IMR-90 (cell line): ENCODE results near the gene FAM53B. TPM values are rescaled to one million over a fixed set of nuclear protein-coding genes. Genes with fewer than 3 reads are reported as not detected.

Source experiments
- ATAC-seq: fragments of 200-7000 bp; cut with Tn5 transposase; 2 replicates; pipeline ENCODE4 v1.9.1; 2020; ENCODE audit warnings: low read depth, mild to moderate bottlenecking, moderate library complexity
- BruUV-seq: library from RNA; stranded (reverse); fragments of 400-500 nt; replicated peaks from 2 replicates; lab custom pipeline; 2021; lab: Mats Ljungman, UMichigan
- CTCF ChIA-PET: fragments of 300-600 bp; formaldehyde crosslinking; extraction: SDS; loops from one replicate; lab custom pipeline; 2021; ENCODE audit warnings: antibody characterized with exemption; lab: Yijun Ruan, JAX
- POLR2A ChIA-PET: fragments of 300-600 bp; sonication (Branson Sonifier 250); formaldehyde crosslinking; loops from one replicate; lab custom pipeline; 2022; ENCODE audit warnings: antibody characterized with exemption; ENCODE audit not compliant: unreplicated experiment; lab: Charles Lee
- DNase-seq: peaks from one replicate; pipeline ENCODE4 v3.0.0; 2013
- H2AFZ ChIP-seq: replicated peaks from 2 replicates; pipeline ENCODE3; 2013; ENCODE audit warnings: low read length, mild to moderate bottlenecking; ENCODE audit not compliant: poor library complexity
- H2AK5ac ChIP-seq: 2 replicates; pipeline ENCODE4 v1.6.1; 2013; ENCODE audit warnings: low read depth, low read length, inconsistent platforms
- H2AK9ac ChIP-seq: replicated peaks from 2 replicates; pipeline ENCODE3; 2013; ENCODE audit warnings: mild to moderate bottlenecking, low read depth, low read length, moderate library complexity; ENCODE audit not compliant: poor library complexity
- H2BK120ac ChIP-seq: 2 replicates; pipeline ENCODE4 v1.6.1; 2013; ENCODE audit warnings: low read depth, low read length, inconsistent platforms
- H2BK15ac ChIP-seq: 3 replicates; pipeline ENCODE4 v1.6.1; 2013; ENCODE audit warnings: low read depth, low read length, inconsistent platforms
- H2BK20ac ChIP-seq: 2 replicates; pipeline ENCODE4 v1.6.1; 2013; ENCODE audit warnings: low read depth, mild to moderate bottlenecking, inconsistent platforms, low read length, moderate library complexity
- H2BK5ac ChIP-seq: 2 replicates; pipeline ENCODE4 v1.6.1; 2013; ENCODE audit warnings: mild to moderate bottlenecking, low read depth, low read length, inconsistent platforms; ENCODE audit not compliant: poor library complexity, severe bottlenecking
- H3K14ac ChIP-seq: replicated peaks from 2 replicates; pipeline ENCODE4 v1.6.1; 2013; ENCODE audit warnings: low read depth, low read length, inconsistent platforms
- H3K18ac ChIP-seq: 2 replicates; pipeline ENCODE4 v1.6.1; 2013; ENCODE audit warnings: low read depth, low read length, control low read depth
- H3K23ac ChIP-seq: 2 replicates; pipeline ENCODE4 v1.6.1; 2013; ENCODE audit warnings: low read depth, low read length, inconsistent platforms
- H3K27ac ChIP-seq: 2 replicates; pipeline ENCODE4 v1.5.1; 2013; ENCODE audit warnings: mild to moderate bottlenecking, control low read depth, low read length; ENCODE audit not compliant: insufficient read depth
- H3K27me3 ChIP-seq: 2 replicates; pipeline ENCODE4 v1.6.1; 2013; ENCODE audit warnings: low read length; ENCODE audit not compliant: control insufficient read depth, insufficient read depth
- H3K36me3 ChIP-seq: 2 replicates; pipeline ENCODE4 v1.6.1; 2013; ENCODE audit warnings: low read length, mixed read lengths; ENCODE audit not compliant: control insufficient read depth, insufficient read depth
- H3K4ac ChIP-seq: 2 replicates; pipeline ENCODE4 v1.6.1; 2013; ENCODE audit warnings: low read depth, low read length, inconsistent platforms
- H3K4me1 ChIP-seq: 2 replicates; pipeline ENCODE4 v1.6.1; 2013; ENCODE audit warnings: low read length, mixed read lengths; ENCODE audit not compliant: control insufficient read depth, insufficient read depth
- H3K4me2 ChIP-seq: 2 replicates; pipeline ENCODE4 v1.6.1; 2013; ENCODE audit warnings: low read depth, mild to moderate bottlenecking, control low read depth, low read length, moderate library complexity
- H3K4me3 ChIP-seq: 2 replicates; pipeline ENCODE4 v1.5.1; 2013; ENCODE audit warnings: low read depth, mild to moderate bottlenecking, control low read depth, low read length, moderate library complexity; ENCODE audit not compliant: insufficient read depth
- H3K56ac ChIP-seq: 2 replicates; pipeline ENCODE4 v1.6.1; 2013; ENCODE audit warnings: low read length, inconsistent platforms; ENCODE audit not compliant: insufficient read depth; ENCODE audit errors: extremely low read depth
- H3K79me1 ChIP-seq, 2 experiments: 2 replicates each; pipeline ENCODE4 v1.6.1; 2013; ENCODE audit warnings: low read length in 2 of 2, inconsistent platforms in 1 of 2, low read depth in 1 of 2
- H3K9ac ChIP-seq: 2 replicates; pipeline ENCODE4 v1.6.1; 2013; ENCODE audit warnings: low read depth, low read length, control low read depth
- H3K9me1 ChIP-seq: 2 replicates; pipeline ENCODE4 v1.6.1; 2013; ENCODE audit warnings: low read length, inconsistent platforms; ENCODE audit not compliant: insufficient read depth
- H3K9me3 ChIP-seq: 2 replicates; pipeline ENCODE4 v1.6.1; 2013; ENCODE audit warnings: low read length; ENCODE audit not compliant: control insufficient read depth, insufficient read depth
- H4K20me1 ChIP-seq: 2 replicates; pipeline ENCODE4 v1.6.1; 2013; ENCODE audit warnings: low read length, inconsistent platforms; ENCODE audit not compliant: insufficient read depth
- H4K5ac ChIP-seq: 2 replicates; pipeline ENCODE4 v1.6.1; 2013; ENCODE audit warnings: mild to moderate bottlenecking, low read depth, low read length, control low read depth
- H4K8ac ChIP-seq, 2 experiments: 2 replicates each; pipeline ENCODE4 v1.6.1; 2013; ENCODE audit warnings: low read depth in 2 of 2, low read length in 2 of 2, control low read depth in 1 of 2, inconsistent platforms in 1 of 2
- H4K91ac ChIP-seq: 2 replicates; pipeline ENCODE4 v1.6.1; 2013; ENCODE audit warnings: low read depth, low read length, inconsistent platforms; ENCODE audit not compliant: insufficient read depth
- CEBPB ChIP-seq: IDR thresholded peaks from 2 replicates; pipeline ENCODE4 v1.6.1; 2012; ENCODE audit warnings: low read depth, low read length, improper control_type of control experiment
- MAFK ChIP-seq: IDR thresholded peaks from 2 replicates; pipeline ENCODE4 v1.6.1; 2012; ENCODE audit warnings: low read depth, low read length, improper control_type of control experiment
- RCOR1 ChIP-seq: IDR thresholded peaks from 2 replicates; pipeline ENCODE4 v1.6.1; 2012; ENCODE audit warnings: mild to moderate bottlenecking, low read length, improper control_type of control experiment; ENCODE audit not compliant: insufficient replicate concordance
- WGBS, 2 experiments: methylation state at CpG; one replicate each; pipeline versions ENCODE4 v1.1.5 to v1.1.7; 2013; ENCODE audit warnings: missing lambda C conversion rate in 2 of 2; ENCODE audit not compliant: insufficient read length in 1 of 2; ENCODE audit errors: extremely low coverage in 2 of 2; 5-methylcytosine and 5-hydroxymethylcytosine counted together
- dilution Hi-C: fragments of 300-500 bp; cut with HindIII; formaldehyde crosslinking; loops from one replicate; pipeline ENCODE4 v1.14.3; 2018; ENCODE audit warnings: low sequenced_read_pairs; ENCODE audit not compliant: unreplicated experiment
- in situ Hi-C: fragments of 300-500 bp; cut with MboI; formaldehyde crosslinking; loops from 3 replicates; pipeline ENCODE4 v1.14.3; 2019; ENCODE audit warnings: low sequenced_read_pairs, inconsistent platforms, mixed read lengths
- intact Hi-C: fragments of 100-400 bp; cut with micrococcal nuclease; formaldehyde crosslinking; loops from 2 replicates; pipeline ENCODE4 v1.10.0; 2022
- polyA plus RNA-seq, 3 experiments: library from polyadenylated mRNA; depleted of rRNA; stranded (reverse); fragments of >200 nt; gene quantifications; 2 replicates each; pipeline ENCODE4 v1.2.3, GENCODE V29; 2012; ENCODE audit warnings: low replicate concordance in 1 of 3
- total RNA-seq: library from RNA; depleted of rRNA; stranded (reverse); fragments of >200 nt; gene quantifications from 2 replicates; pipeline ENCODE4 v1.2.3, GENCODE V29; 2012
- TF ChIP-seq, protein P1 (sequence below): conservative IDR thresholded peaks from 2 replicates; pipeline ENCODE4 v1.5.1; 2012; ENCODE audit warnings: mild to moderate bottlenecking, low read depth, low read length, improper control_type of control experiment
- TF ChIP-seq, protein P2 (sequence below): fragments of 150-350 bp; IDR thresholded peaks from 2 replicates; pipeline ENCODE4 v1.6.1; 2017; ENCODE audit warnings: mild to moderate bottlenecking, antibody characterized with exemption, low read length, low read depth

The FAM53B gene
- total and polyA plus RNA-seq, 2 of the 4 experiments (the other 2 are of a cell fraction), result 3.8 to 5.7 TPM

DNA sequence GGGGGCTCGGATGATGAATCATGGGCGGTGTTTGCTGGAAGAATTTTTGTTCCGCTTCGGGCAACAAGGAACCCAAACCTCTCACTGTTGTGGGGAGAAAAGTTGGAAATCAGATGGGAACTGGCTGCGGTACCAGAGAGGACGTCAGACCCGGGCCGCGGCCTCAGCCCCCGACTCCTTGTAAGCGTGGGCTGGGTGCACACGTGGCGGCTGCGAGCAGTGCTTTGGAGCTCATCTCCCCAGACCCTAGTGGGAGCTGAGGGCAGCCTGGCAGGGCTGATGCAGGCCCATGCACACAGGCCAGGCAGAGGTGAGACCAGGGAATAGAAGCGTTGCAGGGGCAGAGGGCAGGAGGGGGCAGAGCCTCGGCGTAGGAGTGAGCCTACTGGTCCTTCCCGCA lies 136.5 kb downstream of the FAM53B start:
- Histone ChIP-seq H3K18ac (no peak overlapping the region), H3K56ac (no peak overlapping the region), H4K5ac (no peak overlapping the region), H2BK120ac (no peak overlapping the region), H3K27ac (no peak overlapping the region), H2AK5ac (no peak overlapping the region), H4K91ac (no peak overlapping the region), H4K8ac (no peak overlapping the region), H3K9ac (no peak overlapping the region), H4K20me1 (no peaks in the 10 kb centered on the region; the same call in 1 of the 2 replicates), H2BK20ac (no peak overlapping the region), H3K27me3 (no peaks in the 10 kb centered on the region), H3K9me1 (no peaks in the 10 kb centered on the region), H2BK15ac (no peak overlapping the region), H3K23ac (no peak overlapping the region), H3K36me3 (no peaks in the 10 kb centered on the region), H3K79me1 (no peaks in the 10 kb centered on the region), H3K4me3 (no peak overlapping the region), H3K4ac (no peak overlapping the region), H2BK5ac (no peak overlapping the region), H2AFZ (no peak overlapping the region), H3K4me2 (no peak overlapping the region), H3K9me3 (no peaks in the 10 kb centered on the region), H2AK9ac (no peak overlapping the region), H3K4me1 (no peaks in the 10 kb centered on the region), H3K14ac (no peak overlapping the region)
- in situ Hi-C loops (no loop called here), dilution Hi-C loops (no loop called here), intact Hi-C loops (no loop called here)
- no TSS peak for BruUV-seq
- POLR2A ChIA-PET, result no interaction called here
- WGBS, 2 experiments, result 88% methylated on average over 11 of the region's 18 CpGs; no CpG with 5 or more reads in 1 of the 2 experiments
- DNase-seq (no peak), ATAC-seq (no peak)
- CTCF ChIA-PET, result no interaction called here
- TF ChIP-seq RCOR1 (no peak), MAFK (no peak), CEBPB (no peak)
- TF ChIP-seq, protein P1, sequence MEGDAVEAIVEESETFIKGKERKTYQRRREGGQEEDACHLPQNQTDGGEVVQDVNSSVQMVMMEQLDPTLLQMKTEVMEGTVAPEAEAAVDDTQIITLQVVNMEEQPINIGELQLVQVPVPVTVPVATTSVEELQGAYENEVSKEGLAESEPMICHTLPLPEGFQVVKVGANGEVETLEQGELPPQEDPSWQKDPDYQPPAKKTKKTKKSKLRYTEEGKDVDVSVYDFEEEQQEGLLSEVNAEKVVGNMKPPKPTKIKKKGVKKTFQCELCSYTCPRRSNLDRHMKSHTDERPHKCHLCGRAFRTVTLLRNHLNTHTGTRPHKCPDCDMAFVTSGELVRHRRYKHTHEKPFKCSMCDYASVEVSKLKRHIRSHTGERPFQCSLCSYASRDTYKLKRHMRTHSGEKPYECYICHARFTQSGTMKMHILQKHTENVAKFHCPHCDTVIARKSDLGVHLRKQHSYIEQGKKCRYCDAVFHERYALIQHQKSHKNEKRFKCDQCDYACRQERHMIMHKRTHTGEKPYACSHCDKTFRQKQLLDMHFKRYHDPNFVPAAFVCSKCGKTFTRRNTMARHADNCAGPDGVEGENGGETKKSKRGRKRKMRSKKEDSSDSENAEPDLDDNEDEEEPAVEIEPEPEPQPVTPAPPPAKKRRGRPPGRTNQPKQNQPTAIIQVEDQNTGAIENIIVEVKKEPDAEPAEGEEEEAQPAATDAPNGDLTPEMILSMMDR, result no peak
- TF ChIP-seq, protein P2, sequence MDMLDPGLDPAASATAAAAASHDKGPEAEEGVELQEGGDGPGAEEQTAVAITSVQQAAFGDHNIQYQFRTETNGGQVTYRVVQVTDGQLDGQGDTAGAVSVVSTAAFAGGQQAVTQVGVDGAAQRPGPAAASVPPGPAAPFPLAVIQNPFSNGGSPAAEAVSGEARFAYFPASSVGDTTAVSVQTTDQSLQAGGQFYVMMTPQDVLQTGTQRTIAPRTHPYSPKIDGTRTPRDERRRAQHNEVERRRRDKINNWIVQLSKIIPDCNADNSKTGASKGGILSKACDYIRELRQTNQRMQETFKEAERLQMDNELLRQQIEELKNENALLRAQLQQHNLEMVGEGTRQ, result no peak
